HG02610 (cell line): Measurements from ENCODE around the gene MAPK10.
"Not testable (repeated sequence)": the region's sequence is repeated elsewhere in the genome, so short reads cannot be mapped to it uniquely, and the experiment has no call there.

Experiments
- ATAC-seq: cut with Tn5 transposase; IDR thresholded peaks from one replicate; pipeline ENCODE4 v1.9.1; 2021; ENCODE audit warnings: mild to moderate bottlenecking, moderate library complexity; ENCODE audit not compliant: unreplicated experiment

The MAPK10 gene

DNA sequence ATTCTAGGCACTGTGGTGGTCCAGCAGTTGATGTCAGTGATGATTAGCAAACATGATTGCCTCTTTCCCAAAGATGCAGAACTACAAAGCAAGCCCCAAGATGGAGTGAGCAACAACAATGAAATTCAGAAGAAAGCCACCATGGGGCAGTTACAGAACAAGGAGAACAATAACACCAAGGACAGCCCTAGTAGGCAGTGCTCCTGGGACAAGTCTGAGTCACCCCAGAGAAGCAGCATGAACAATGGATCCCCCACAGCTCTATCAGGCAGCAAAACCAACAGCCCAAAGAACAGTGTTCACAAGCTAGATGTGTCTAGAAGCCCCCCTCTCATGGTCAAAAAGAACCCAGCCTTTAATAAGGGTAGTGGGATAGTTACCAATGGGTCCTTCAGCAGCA, 365.3 kb downstream of the MAPK10 start:
- no peak for ATAC-seq

DNA sequence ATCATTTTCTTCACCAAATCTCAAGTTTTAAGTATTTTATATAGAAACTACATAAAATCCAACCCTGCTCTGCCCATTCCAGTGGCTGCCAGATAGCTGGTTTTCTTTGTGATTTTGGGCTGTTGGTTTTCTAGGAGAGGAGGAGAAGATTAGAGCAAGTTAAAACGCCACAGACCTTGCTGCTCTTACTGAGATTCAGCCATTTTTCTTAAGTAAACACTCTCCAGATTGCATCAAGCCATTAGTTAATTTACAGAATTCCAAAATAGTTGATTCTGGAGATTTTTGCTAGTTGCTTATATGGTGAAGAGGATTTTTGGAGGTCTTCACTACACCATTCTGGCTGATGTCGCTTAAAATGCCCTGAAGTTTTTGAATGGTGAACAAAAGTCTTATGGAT, 366.2 kb downstream of the MAPK10 start:
- no peak for ATAC-seq

DNA sequence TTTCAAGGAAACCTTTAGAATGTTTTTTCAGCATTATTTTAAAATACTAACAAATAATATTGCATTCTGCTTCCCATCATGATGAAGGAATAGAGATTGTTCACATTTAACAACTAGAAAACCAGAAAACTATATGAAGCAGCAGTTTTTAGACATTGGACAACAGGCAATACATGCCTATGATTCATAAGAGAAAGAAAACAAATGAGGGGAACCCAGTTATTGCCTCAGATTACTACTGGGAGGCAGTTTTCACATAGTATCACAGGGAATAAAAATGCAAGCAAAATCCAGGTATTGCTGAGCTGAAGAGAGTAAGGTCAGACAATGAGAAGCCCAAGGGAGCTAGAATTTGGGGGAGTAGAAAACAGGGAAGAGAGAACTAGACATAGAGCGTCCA, 373.6 kb downstream of the MAPK10 start:
- no peak for ATAC-seq

DNA sequence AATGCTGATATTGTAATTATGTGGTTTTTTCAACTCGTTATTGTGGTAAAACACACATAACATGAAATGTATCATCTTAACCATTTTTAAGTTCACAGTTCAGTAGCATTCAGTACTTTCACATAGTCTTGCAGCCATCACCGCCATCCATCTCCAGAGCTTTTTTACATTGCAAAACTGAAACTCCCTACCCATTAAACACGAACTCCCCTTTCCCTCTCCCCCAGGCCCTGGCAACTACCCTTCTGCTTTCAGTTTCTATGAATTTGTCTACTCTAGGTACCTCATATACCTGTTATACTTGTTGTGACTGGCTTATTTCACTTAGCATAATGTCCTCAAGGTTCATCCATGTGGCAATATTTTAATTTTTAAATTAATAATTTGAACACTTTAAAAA, 380.6 kb downstream of the MAPK10 start:
- ATAC-seq: peak; percentile 92

DNA sequence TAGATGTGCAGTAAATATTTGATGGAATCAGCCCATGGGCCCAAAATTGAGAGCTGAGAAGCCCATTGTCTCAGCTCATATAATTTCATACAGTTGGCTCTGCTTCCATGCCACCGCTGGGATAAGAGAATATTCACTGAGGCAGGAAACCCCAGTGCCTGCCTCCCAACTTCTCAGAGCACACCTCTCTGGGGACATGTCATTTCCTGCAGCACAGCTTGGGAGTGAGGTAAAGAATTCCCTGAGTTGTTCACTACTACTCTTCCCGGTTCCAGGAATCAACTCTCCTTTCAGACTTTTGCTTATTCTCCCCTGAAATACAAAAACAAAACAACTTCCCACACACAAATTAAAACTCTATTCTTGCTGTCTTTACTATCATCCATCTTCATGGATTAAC, 389.3 kb downstream of the MAPK10 start:
- ATAC-seq: no peak

DNA sequence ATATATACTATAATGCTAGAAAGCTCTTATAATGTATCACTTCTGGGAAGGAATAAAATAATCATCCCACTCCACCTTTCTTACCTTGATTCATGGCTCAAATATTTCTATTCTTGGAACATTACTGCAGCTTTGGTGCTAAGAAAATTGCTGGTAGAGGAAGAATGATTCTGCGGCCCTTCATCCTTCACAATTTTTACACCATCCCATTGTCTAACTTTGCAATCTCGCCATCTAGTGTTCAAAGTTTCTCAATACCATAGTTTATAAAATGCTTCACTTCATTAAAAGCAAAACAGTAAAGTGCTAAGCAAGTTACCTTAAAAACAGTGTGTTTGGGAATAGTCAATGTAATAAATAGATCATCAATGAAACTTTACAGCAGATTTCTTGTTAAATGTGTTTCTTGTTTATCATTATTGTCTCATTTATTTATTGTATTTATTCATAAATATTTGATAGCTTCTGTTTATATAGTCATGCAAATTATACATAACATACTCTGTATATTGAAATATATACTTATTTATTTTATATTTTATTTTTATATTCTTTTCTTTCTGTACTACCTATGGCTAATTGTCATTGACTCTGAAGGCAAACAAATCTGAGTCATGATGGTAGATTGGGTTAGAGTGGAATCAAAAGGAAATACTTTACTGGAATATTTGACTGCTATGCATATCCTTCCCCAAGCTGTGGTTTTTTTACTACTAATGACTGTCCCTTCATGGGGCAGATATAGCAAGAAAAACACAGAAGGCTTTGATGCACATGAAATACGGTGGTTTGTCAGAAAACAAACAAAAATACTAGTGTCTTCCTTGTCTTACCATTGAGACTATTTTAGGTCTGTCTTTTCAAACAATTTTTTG, 390.7 kb downstream of the MAPK10 start:
- ATAC-seq: no peak

DNA sequence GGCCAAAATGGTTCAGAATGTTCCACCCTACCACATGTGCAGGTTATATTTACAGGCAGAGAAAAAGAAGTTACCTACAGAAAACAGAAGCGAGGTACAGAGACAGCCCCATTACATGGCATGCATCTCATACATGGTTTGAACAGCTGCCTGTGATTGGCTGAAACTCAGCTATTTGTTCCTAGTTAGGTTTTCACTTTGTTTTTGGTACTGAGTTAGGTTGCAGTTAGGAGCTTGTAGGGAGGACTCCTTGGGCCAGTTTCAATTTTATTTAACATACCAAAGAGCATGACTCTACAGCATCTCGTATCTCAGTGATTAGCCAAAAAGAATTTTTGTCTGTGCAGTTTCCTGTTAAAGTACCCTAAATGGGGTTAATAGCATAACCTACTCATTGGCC, 392.0 kb downstream of the MAPK10 start:
- ATAC-seq: no peak

DNA sequence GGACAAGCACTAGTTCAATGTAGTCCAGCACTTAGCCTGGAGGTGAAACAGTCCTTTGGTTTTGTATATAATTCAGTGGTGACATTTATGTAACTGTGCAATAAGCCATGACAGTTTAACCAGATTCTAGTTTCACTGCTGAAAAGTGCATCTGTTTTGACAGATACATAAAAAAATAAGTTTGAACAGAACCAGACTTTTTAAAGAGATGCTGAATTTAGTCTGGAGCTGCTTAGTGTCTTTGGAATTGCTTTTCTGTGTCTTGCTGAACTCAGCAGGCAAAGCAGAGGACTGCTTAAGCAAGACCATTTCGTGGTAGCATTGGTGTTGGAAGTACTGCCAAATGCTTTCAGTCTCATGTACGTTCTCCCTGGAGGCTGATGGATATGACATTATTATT, 393.5 kb downstream of the MAPK10 start:
- ATAC-seq: no peak

DNA sequence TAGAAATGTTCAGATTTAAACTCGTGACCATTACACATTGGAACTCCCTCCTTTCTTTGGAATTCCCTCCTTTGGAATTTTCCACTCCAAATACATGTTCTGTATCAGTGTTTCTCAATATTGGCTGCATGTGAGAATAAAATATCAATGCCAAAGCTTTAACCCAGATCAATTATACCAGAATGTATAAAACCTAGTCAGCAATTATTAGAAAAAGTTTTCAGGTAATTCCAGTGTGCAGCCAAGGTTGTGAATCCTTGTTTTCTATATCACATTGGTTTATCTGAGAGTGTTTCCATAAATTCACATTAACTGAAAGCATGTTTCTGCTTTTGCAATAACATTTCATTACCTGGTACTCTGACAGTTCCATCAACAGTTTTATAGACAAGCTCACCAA, 394.3 kb downstream of the MAPK10 start:
- ATAC-seq: no peak

DNA sequence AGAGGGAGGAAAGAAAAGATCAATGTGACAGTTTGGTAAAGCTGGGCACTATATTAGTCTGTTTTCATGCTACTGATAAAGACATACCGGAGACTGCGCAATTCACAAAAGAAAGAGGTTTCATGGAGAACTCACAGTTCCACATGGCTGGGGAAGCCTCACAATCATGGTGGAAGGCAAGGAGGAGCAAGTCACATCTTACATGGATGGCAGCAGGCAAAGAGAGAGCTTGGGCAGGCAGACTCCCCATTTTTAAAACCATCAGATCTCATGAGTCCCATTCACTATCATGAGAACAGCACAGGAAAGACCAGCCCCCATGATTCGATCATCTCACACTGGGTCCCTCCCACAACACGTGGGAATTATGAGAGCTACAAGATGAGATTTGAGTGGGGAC, 394.8 kb downstream of the MAPK10 start:
- ATAC-seq: not testable (repeated sequence)

DNA sequence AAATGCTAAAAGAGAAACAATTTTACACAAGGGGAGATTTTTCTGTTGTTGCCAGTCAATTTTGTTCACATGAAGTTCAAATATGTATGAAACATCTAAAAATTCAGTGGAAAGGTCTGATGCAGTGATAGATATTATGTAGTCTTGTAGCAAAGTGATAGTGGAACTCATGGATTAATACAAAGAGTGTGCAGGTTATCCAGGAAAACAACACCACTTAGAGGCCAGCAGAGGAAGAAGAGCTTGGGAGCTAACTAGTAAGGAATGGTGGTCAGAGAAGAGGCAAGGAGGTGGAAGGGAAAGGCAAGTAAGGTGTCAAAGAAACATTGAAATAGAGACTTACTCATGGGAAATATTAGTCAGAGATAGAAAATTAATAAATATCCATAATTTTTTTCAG, 395.6 kb downstream of the MAPK10 start:
- ATAC-seq: no peak

DNA sequence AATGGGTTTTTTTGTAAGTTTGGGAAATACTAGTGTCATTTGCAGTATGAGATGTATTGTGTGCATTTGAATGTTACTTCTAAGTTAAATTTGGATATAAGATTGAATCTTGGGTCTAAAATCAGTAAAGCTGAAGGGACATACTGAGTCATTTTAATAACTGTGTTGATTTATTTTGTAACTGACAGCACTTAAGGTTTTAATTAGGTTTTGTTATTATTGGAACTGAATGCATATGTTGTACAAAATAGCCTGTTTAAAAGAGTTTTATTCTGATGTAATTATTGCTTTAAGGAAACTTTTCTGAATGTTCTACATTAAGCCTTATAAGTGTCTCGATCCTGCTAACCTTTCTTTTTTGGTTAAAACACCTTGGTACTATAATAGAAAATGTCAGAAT, 396.6 kb downstream of the MAPK10 start:
- ATAC-seq: no peak

DNA sequence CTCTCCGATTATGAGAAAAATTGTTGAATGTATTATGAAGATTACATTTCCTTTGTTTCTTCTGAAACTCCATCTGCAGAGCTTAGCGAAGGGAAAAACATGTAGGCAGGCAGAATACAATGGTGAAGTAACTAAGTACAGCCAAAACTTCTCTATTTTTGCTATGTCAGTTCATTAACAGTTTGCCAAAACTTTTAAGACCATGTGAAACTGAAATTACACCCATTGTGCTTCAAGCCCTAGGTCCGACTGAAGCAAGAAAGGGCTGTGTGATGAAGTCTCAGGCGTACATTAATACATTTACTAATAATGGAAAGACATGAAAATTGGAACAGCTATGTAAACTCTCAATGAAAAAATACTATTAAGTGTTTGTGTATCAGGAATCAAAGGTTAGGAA, 398.0 kb downstream of the MAPK10 start:
- ATAC-seq: no peak

DNA sequence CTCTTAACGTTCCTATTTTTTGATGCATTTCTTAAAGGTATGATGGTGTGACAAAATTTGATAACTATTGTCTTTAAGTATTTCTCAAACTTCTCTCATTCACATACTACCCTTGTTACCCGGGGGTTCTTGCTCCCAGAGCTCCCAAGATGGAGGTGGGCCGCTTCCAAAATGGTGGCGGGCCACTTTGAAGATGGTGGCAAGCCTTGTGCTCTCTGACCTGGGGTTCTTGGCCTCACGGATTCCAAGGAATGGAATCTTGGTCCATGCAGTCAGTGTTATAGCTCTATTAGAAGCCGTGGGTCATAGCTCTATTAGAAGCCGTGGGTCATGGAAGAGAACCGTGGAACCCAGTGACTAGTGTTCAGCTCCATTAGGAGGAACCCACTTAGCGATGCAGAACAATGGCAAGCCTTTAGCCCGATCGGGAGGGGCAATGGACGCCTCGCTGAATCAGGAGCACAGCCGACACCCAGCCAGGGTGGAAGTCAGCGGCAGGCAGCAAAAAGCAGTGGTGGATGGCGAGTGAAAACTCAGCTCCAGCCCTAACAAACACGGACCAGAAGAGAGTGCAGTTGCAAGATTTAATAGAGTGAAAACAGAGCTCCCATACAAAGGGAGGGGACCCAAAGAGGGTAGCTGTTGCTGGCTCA, 403.4 kb downstream of the MAPK10 start:
- no peak for ATAC-seq

DNA sequence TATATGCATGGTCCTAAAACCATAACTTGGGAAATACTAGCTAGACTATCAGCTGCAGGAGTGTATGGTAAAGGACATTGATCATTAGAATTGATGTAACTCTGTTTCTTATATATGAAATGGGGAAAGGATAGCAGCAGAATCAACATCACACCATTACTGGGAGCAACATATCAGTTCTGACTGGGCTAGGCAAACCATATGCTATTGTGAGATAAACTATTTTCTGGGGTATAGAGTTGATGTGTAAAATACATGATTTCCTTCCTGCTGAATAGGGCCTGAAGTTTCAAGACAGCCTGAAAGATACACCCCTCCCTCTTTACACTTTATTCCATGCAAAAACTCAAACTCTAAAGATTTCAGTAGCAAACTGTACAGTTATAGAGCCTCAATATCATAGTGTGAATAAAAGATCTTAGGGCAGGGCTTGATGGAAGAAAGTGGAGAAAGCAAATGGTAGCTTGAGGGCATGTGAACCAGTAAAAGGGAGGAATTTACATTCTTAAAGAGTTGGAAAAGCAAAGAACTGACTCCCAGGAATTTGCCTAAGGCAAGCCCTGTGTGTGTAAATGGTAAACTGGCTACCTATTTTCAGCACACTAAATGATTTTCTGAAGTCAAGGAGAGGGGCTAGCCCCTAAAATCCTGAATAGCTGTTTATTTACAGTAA, 404.1 kb downstream of the MAPK10 start:
- no peak for ATAC-seq

DNA sequence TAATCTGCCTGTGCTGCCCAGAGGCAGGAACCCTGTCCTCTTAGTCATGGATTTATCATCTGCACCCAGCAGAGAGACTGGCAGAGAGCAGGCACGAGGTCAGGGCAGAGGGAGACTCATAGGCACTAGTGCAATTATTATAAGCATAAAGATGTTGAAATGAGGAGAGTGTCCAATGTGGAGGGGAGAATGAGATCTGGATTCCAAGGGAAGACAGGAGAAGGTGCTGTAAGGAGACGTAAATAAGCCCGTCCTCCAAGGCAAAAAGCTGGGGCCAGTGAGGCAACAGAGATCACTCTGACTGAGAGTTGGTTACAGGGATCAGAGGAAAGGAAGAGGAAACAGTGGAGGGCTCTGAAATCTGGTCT, 406.2 kb downstream of the MAPK10 start:
- no peak for ATAC-seq

DNA sequence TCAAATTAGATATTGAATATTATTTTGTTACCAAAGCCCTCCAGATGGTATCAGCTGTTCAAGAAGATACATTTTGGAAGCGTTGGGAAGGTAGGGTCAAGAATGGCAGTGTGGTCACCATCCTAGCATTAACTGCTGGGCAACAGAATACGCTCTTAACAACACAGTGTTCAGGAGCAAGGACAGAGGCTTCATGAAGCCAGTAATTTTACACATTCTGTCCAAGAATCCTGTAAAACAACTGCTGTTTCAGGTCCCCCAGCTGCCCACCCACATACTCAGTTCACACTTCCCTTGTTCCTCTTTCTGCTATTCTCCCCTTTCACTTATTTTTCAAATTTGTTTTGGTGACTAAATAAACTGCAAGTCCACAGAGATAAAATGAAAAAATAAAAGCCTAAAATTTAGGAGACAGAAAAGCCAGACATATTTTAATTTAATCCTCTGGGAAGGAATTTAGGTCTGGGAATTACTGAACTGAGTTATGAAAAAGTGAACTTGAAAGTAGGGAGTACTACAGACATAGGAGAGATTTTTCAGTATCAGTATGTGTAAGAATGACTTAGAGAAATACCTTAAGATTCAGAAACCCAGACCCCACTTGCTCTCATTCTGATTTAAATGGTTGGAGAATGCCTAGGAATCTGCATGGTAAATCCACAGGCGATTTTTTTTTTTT, 406.7 kb downstream of the MAPK10 start:
- peak; percentile 50 for ATAC-seq

DNA sequence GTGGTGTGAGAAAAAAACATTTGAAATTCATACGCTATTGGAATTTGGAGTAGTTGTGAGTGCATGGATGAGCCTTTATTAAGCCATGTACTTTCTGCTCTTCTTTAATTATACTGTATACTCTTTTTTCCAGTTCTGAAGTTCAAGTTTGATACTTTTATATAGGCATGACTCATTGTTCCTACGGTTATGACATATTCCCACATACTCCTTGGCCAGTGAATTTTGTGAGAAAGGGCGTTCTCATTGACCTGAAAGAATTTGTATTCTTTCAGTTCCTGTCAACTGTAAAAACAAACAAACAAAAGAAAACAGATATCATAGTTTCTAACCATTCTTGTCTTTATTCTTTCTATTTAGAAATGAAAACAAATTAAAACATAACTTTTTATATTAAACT, 407.3 kb downstream of the MAPK10 start:
- no peak for ATAC-seq

DNA sequence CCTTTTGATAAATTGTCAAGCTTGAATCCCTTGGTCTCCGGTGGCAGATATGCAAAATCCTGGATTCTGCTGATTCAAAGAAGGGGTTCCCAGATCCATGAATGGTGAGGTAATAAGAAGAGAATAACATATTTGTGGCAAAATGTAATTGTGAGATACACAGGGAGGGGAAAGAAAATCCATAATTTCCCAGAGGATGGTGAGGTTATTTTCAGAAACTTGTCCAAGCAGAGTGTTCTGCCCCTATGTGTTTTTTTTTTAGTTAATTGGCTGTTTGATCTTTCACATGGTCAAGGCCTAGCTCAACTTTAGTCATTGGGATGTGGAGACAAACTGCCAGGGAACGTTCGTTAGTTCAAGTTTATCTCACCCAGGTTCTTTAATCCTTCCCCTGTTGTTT, 408.8 kb downstream of the MAPK10 start:
- no peak for ATAC-seq

DNA sequence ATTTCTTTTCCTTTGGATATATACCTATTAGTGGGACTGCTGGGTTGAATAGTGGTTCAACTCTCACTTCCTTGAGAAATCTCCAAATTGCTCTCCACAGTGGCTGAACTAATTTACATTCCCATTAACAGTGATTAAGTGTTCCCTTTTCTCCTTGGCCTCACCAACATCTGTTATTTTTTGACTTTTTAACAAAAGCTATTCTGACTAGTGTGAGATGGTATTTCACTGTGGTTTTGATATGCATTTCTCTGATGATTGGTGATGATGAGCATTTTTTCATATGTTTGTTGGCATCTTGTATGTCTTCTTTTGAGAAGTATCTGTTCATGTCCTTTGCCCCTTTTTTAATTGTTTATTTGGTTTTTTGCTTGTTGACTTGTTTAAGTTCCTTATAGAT, 413.0 kb downstream of the MAPK10 start:
- no peak for ATAC-seq

DNA sequence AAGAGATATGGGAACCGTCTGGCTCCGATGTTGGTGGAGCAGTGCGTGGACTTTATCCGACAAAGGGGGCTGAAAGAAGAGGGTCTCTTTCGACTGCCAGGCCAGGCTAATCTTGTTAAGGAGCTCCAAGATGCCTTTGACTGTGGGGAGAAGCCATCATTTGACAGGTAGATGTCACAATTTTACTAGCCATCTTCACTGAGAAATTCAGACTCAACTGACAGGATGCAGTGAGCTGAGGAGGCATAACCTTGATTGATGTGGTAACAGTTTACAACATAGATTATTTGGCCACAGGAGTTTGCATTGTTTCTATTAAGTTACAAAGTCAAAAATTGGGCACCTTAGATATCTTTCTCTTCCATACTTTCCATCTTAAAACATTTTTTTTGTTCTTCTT, 417.7 kb downstream of the MAPK10 start:
- no peak for ATAC-seq

DNA sequence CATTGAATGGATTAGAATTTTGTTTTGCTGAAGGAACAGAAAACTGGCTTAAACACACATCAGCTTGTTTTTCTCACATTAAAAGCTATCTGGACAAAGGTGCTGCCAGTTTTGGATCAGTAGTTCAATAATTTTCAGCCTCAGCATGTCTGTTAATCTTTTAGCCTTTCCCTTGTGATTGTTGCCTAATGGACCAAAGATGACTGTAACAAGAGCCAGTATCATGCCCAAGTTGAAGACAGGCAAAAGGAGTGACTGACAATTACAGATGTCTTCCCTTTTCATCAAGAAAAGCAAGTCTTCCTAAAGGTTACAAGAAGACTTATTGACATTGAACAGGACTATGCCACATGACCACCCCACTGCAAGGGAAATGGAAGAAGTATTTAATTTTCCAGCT, 419.7 kb downstream of the MAPK10 start:
- no peak for ATAC-seq
